ENCODE measurements around the gene PLN. TPM values are rescaled to one million over a fixed set of nuclear protein-coding genes. Genes with fewer than 3 reads are reported as not detected.

Gene PLN
- total RNA-seq (2021) (not detected in 2 replicates), Bru-seq, nascent RNA (not detected), BruChase-seq, experiment 1, labeled RNA remaining after a 2-hour chase (not detected), BruChase-seq, experiment 2, labeled RNA remaining after a 6-hour chase (not detected)
- long read RNA-seq: 0 reads

DNA sequence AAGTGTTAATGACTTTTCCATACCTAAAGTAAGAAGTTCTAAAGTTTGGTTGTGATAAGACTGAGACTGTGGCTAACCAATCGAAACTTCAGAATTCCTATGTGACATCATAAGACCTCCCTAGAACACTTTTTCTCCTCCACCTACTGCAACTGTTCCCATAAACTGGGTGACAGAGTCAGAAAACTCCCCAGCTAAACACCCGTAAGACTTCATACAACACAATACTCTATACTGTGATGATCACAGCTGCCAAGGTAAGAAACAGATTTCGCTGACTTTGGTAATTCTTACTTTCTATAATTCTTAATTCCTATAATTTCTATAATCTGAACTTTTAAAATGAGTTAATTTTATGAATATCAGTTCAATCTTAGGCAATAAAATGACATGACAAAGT lies at the start of gene PLN:
Gene PLN (plus strand): TSS at position 161 of the 400 bp plus-strand sequence. CDS start 10,626 bp downstream, outside the sequence.
- H3K27me3 ChIP-seq (ENCODE audit: insufficient read depth, low read depth): no peaks in the 10 kb centered on the region
- no peaks in the 10 kb centered on the region; the same call in 1 of the 2 replicates for H3F3A ChIP-seq (ENCODE audit: insufficient read depth, low read depth)
- no peak within 1 kb of the TSS for H3K4me3 ChIP-seq
- DNase-seq: no peak
- no peaks in the 10 kb centered on the region for H3K36me3 ChIP-seq (ENCODE audit: low read depth)
- CTCF ChIA-PET: no interaction called here
- H3K79me2 ChIP-seq (ENCODE audit: low read depth): no peaks in the 10 kb centered on the region
- no peak within 1 kb of the TSS for H3K27ac ChIP-seq
- no peaks in the 10 kb centered on the region; the same call in 1 of the 2 replicates for H3K9me2 ChIP-seq (ENCODE audit: insufficient read depth)
- H4K20me1 ChIP-seq (ENCODE audit: insufficient read depth): 0 out of 2 replicates have a peak, but pooled peaks cover 2% of the 10 kb centered on the region
- intact Hi-C loops (cut with micrococcal nuclease; ENCODE audit: unreplicated experiment): no loop called here
- POLR2A ChIA-PET (ENCODE audit: unreplicated experiment): interaction anchor here (0.7 kb wide), 1 partner anchor 574 kb away, joined by 4 read pairs; no protein-coding TSS in a partner anchor
- BruUV-seq (replicated peaks): no TSS peak
- H3K9me3 ChIP-seq (ENCODE audit: insufficient read depth, low read depth): no peaks in the 10 kb centered on the region
- H3K4me1 ChIP-seq (replicated peaks; ENCODE audit: insufficient read depth): no peaks in the 10 kb centered on the region
- H2AFZ ChIP-seq: no peak within 1 kb of the TSS
- TF ChIP-seq EZH2 (IDR thresholded peaks at IDR 0.05; ENCODE audit: low read depth): no peak
- TF ChIP-seq, protein P1, sequence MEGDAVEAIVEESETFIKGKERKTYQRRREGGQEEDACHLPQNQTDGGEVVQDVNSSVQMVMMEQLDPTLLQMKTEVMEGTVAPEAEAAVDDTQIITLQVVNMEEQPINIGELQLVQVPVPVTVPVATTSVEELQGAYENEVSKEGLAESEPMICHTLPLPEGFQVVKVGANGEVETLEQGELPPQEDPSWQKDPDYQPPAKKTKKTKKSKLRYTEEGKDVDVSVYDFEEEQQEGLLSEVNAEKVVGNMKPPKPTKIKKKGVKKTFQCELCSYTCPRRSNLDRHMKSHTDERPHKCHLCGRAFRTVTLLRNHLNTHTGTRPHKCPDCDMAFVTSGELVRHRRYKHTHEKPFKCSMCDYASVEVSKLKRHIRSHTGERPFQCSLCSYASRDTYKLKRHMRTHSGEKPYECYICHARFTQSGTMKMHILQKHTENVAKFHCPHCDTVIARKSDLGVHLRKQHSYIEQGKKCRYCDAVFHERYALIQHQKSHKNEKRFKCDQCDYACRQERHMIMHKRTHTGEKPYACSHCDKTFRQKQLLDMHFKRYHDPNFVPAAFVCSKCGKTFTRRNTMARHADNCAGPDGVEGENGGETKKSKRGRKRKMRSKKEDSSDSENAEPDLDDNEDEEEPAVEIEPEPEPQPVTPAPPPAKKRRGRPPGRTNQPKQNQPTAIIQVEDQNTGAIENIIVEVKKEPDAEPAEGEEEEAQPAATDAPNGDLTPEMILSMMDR (conservative IDR thresholded peaks at IDR 0.05): no peak
- no peak within 1 kb of the TSS for H3K4me2 ChIP-seq

DNA sequence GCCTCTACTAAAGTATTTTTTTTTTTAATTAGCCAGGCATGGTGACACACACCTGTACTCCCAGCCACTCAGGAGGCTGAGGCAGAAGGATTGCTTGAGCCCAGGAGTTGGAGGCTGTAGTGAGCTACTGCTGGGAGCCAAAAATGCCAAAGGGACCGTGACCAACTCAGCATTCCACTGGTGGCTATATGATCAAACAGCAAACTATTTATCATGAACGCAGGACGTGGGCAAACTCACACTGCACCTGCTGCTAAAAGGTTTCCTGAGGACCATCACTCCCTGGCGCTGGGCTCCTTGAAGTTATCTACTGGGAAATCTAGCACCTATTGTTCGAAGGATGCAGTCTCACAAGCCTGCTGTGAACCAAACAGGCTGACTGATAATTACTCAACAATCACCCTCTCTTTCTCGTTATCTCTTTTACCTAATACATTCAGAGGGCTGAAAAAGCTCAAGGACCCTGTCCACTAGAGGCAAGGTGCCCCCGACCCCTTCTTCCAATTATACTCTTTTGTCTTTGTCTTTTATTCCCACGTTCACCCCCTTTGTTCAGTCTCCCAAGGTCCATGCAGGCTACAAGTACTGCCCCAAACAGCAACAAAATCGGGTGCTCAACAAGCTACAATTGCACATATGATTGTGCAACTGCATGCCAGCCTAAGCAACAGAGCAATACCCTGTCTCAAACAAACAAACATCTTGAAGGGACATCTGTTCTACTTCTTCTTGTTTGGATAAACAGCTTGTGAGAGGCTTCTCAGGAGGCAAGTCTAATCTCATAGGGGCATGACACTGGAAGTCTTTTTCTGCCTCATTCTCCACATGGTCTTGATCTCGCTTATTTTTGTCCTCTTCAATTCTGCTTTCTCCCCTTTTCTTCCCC lies 47.7 kb upstream of the PLN start:
- DNase-seq: no peak
- no peaks in the 10 kb centered on the region for H3K27me3 ChIP-seq (ENCODE audit: insufficient read depth, low read depth)
- CTCF ChIA-PET: no interaction called here
- TF ChIP-seq, protein P1 (conservative IDR thresholded peaks at IDR 0.05): no peak
- TF ChIP-seq EZH2 (IDR thresholded peaks at IDR 0.05; ENCODE audit: low read depth): no peak
- intact Hi-C loops (cut with micrococcal nuclease; ENCODE audit: unreplicated experiment): no loop called here
- BruUV-seq (replicated peaks): no TSS peak
- H3K9me3 ChIP-seq (ENCODE audit: insufficient read depth, low read depth): no peaks in the 10 kb centered on the region
- H3K4me1 ChIP-seq (replicated peaks; ENCODE audit: insufficient read depth): no peaks in the 10 kb centered on the region
- no peaks in the 10 kb centered on the region; the same call in 1 of the 2 replicates for H3K36me3 ChIP-seq (ENCODE audit: low read depth)
- no peak overlapping the region for H3K4me3 ChIP-seq
- H2AFZ ChIP-seq: no peak overlapping the region
- no peaks in the 10 kb centered on the region for H3F3A ChIP-seq (ENCODE audit: insufficient read depth, low read depth)
- no peak overlapping the region for H3K27ac ChIP-seq
- no peak overlapping the region for H3K4me2 ChIP-seq
- H3K9me2 ChIP-seq (ENCODE audit: insufficient read depth): no peaks in the 10 kb centered on the region
- no peaks in the 10 kb centered on the region for H3K79me2 ChIP-seq (ENCODE audit: low read depth)
- POLR2A ChIA-PET (ENCODE audit: unreplicated experiment): no interaction called here
- H4K20me1 ChIP-seq (ENCODE audit: insufficient read depth): no peaks in the 10 kb centered on the region

DNA sequence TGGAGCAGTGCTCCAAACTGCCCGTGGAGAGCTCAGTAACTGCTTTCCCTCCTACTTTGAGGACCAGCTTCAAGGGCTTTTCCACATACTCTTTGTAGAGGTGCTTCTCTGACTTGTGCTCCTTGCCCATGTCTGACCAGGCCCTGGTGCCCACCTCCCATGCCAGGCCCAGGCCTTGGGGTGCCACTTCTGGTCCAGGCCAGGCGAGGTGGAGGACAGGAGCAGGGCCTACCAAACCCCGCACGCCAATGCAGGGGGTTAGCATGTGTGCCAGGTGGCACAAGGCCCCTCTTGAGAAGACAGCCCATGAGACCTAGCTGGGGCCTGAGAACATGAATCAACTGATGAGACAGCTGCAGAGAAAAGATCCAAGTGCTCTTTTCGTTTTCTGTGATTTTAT lies 47.0 kb upstream of the PLN start:
- DNase-seq: no peak
- H3K79me2 ChIP-seq (ENCODE audit: low read depth): no peaks in the 10 kb centered on the region
- H3F3A ChIP-seq (ENCODE audit: insufficient read depth, low read depth): no peaks in the 10 kb centered on the region
- CTCF ChIA-PET: no interaction called here
- no peaks in the 10 kb centered on the region; the same call in 1 of the 2 replicates for H3K36me3 ChIP-seq (ENCODE audit: low read depth)
- intact Hi-C loops (cut with micrococcal nuclease; ENCODE audit: unreplicated experiment): no loop called here
- H3K9me2 ChIP-seq (ENCODE audit: insufficient read depth): no peaks in the 10 kb centered on the region
- TF ChIP-seq, protein P1 (conservative IDR thresholded peaks at IDR 0.05): no peak
- no peak for TF ChIP-seq EZH2 (IDR thresholded peaks at IDR 0.05; ENCODE audit: low read depth)
- no peak overlapping the region for H3K27ac ChIP-seq
- no peaks in the 10 kb centered on the region for H4K20me1 ChIP-seq (ENCODE audit: insufficient read depth)
- POLR2A ChIA-PET (ENCODE audit: unreplicated experiment): no interaction called here
- H3K9me3 ChIP-seq (ENCODE audit: insufficient read depth, low read depth): no peaks in the 10 kb centered on the region
- no peak overlapping the region for H3K4me2 ChIP-seq
- no peak overlapping the region for H3K4me3 ChIP-seq
- no peaks in the 10 kb centered on the region for H3K4me1 ChIP-seq (replicated peaks; ENCODE audit: insufficient read depth)
- H3K27me3 ChIP-seq (ENCODE audit: insufficient read depth, low read depth): no peaks in the 10 kb centered on the region
- BruUV-seq (replicated peaks): no TSS peak
- no peak overlapping the region for H2AFZ ChIP-seq

All from PC-9 (cell line).